ENCODE data around the gene SPEN.
"Not testable (repeated sequence)": the region's sequence is repeated elsewhere in the genome, so short reads cannot be mapped to it uniquely, and the experiment has no call there.

SPEN gene

GRCh38 chr1:15826810-15827507 lies 20.5 kb upstream of the SPEN start:
- TF ChIP-seq CTCF (conservative IDR thresholded peaks at IDR 0.05; ENCODE audit: low read length): no peak
- no peak for TF ChIP-seq EZH2phosphoT487 (IDR thresholded peaks at IDR 0.05; ENCODE audit: borderline replicate concordance)

DNA sequence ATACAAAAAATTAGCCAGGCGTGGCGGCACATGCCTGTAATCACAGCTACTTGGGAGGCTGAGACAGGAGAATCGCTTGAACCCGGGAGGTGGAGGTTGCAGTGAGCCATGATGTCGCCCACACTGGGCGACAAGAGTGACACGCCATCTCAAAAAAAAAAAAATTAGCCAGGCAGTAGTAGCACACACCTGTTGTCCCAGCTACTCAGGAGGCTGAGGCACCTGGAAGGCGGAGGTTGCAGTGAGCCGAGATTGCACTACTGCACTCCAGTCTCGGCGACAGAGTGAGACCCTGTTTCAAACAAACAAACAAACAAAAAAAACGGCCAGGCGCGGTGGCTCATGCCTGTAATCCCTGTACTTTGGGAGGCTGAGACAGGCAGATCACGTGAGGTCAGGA lies 19.9 kb upstream of the SPEN start:
- H2AFZ ChIP-seq (ENCODE audit: low read length); H3K4me3 ChIP-seq (ENCODE audit: low read length, poor library complexity, severe bottlenecking); H3K9me2 ChIP-seq (replicated peaks; ENCODE audit: low read depth, low read length); H3K27me3 ChIP-seq (ENCODE audit: insufficient read depth, low read length, poor library complexity, severe bottlenecking); H3K9ac ChIP-seq (ENCODE audit: low read depth, low read length, poor library complexity, severe bottlenecking); H3K36me3 ChIP-seq (ENCODE audit: insufficient read depth, low read length); H3K9me3 ChIP-seq (ENCODE audit: insufficient read depth, low read depth, low read length); H4K20me1 ChIP-seq (ENCODE audit: insufficient read depth, low read length, poor library complexity, severe bottlenecking); H3K4me2 ChIP-seq (ENCODE audit: low read depth, low read length, poor library complexity, severe bottlenecking); H3F3A ChIP-seq (ENCODE audit: low read depth): not testable (repeated sequence)
- Histone ChIP-seq H3K4me1 (ENCODE audit: insufficient read depth, low read length, poor library complexity, severe bottlenecking) (peaks cover 17% of the 10 kb centered on the region), H3K79me2 (ENCODE audit: insufficient read depth, low read length) (peaks cover 24% of the 10 kb centered on the region)

More at GRCh38 chr1:15826810-15827507, 20.5 kb upstream of the SPEN start:
- Histone ChIP-seq H2AFZ (ENCODE audit: low read length) (no peak overlapping the region), H3K9me2 (replicated peaks; ENCODE audit: low read depth, low read length) (no peaks in the 10 kb centered on the region), H3K4me2 (ENCODE audit: low read depth, low read length, poor library complexity, severe bottlenecking) (no peak overlapping the region), H4K20me1 (ENCODE audit: insufficient read depth, low read length, poor library complexity, severe bottlenecking) (no peaks in the 10 kb centered on the region), H3K9me3 (ENCODE audit: insufficient read depth, low read depth, low read length) (no peaks in the 10 kb centered on the region), H3K27me3 (ENCODE audit: insufficient read depth, low read length, poor library complexity, severe bottlenecking) (no peaks in the 10 kb centered on the region), H3K79me2 (ENCODE audit: insufficient read depth, low read length) (peaks cover 17% of the 10 kb centered on the region), H3K36me3 (ENCODE audit: insufficient read depth, low read length) (no peaks in the 10 kb centered on the region), H3K9ac (ENCODE audit: low read depth, low read length, poor library complexity, severe bottlenecking) (no peak overlapping the region), H3K4me1 (ENCODE audit: insufficient read depth, low read length, poor library complexity, severe bottlenecking) (peaks cover 15% of the 10 kb centered on the region), H3K4me3 (ENCODE audit: low read length, poor library complexity, severe bottlenecking) (no peak overlapping the region), H3F3A (ENCODE audit: low read depth) (peaks cover 3% of the 10 kb centered on the region; the same call in 1 of the 2 replicates)

DNA sequence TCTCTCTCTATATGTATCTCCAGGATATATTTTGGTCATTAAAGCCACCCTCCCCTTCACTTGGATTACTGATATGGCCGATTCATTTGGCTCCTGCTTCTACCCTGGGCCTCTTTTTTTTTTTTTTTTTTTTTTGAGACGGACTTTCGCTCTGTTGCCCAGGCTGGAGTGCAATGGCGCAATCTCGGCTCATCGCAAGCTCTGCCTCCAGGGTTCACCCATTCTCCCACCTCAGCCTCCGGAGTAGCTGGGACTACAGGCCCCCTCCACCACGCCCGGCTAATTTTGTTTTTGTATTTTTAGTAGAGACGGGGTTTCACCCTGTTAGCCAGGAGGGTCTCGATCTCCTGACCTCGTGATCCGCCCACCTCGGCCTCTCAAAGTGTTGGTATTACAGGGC lies 18.6 kb upstream of the SPEN start:
- H3K79me2 ChIP-seq (ENCODE audit: insufficient read depth, low read length): peaks cover 37% of the 10 kb centered on the region
- not testable (repeated sequence) for H2AFZ ChIP-seq (ENCODE audit: low read length); H3K36me3 ChIP-seq (ENCODE audit: insufficient read depth, low read length); H3K27me3 ChIP-seq (ENCODE audit: insufficient read depth, low read length, poor library complexity, severe bottlenecking); H3K4me2 ChIP-seq (ENCODE audit: low read depth, low read length, poor library complexity, severe bottlenecking); H3K4me3 ChIP-seq (ENCODE audit: low read length, poor library complexity, severe bottlenecking); H3K9me2 ChIP-seq (replicated peaks; ENCODE audit: low read depth, low read length); H3K9ac ChIP-seq (ENCODE audit: low read depth, low read length, poor library complexity, severe bottlenecking); H3F3A ChIP-seq (ENCODE audit: low read depth); H3K9me3 ChIP-seq (ENCODE audit: insufficient read depth, low read depth, low read length); H4K20me1 ChIP-seq (ENCODE audit: insufficient read depth, low read length, poor library complexity, severe bottlenecking)
- peaks cover 25% of the 10 kb centered on the region for H3K4me1 ChIP-seq (ENCODE audit: insufficient read depth, low read length, poor library complexity, severe bottlenecking)

- H3K9me3 ChIP-seq (ENCODE audit: insufficient read depth, low read depth, low read length): no peaks in the 10 kb centered on the region
- no peak overlapping the region for H2AFZ ChIP-seq (ENCODE audit: low read length)
- H3K4me2 ChIP-seq (ENCODE audit: low read depth, low read length, poor library complexity, severe bottlenecking): peak overlapping the region; percentile 37
- H3K9me2 ChIP-seq (replicated peaks; ENCODE audit: low read depth, low read length): no peaks in the 10 kb centered on the region
- TF ChIP-seq CTCF (conservative IDR thresholded peaks at IDR 0.05; ENCODE audit: low read length) (no peak), EZH2phosphoT487 (IDR thresholded peaks at IDR 0.05; ENCODE audit: borderline replicate concordance) (no peak)
- no peak overlapping the region for H3K9ac ChIP-seq (ENCODE audit: low read depth, low read length, poor library complexity, severe bottlenecking)
- H3F3A ChIP-seq (ENCODE audit: low read depth): peaks cover 10% of the 10 kb centered on the region; the same call in 1 of the 2 replicates
- no peaks in the 10 kb centered on the region for H3K36me3 ChIP-seq (ENCODE audit: insufficient read depth, low read length)
- H3K4me1 ChIP-seq (ENCODE audit: insufficient read depth, low read length, poor library complexity, severe bottlenecking): peaks cover 26% of the 10 kb centered on the region
- peaks cover 8% of the 10 kb centered on the region for H3K27me3 ChIP-seq (ENCODE audit: insufficient read depth, low read length, poor library complexity, severe bottlenecking)
- H3K79me2 ChIP-seq (ENCODE audit: insufficient read depth, low read length): peaks cover 42% of the 10 kb centered on the region
- no peak overlapping the region for H3K4me3 ChIP-seq (ENCODE audit: low read length, poor library complexity, severe bottlenecking)
- peaks cover 3% of the 10 kb centered on the region for H4K20me1 ChIP-seq (ENCODE audit: insufficient read depth, low read length, poor library complexity, severe bottlenecking)
These were observed 17.2 kb upstream of the SPEN start for GRCh38 chr1:15830258-15830657.
